Astrocyte of the cerebellum (primary cell): ENCODE results near the gene CPT1B.
A peak's percentile ranks its signal among the peaks of the same experiment; 100 is the strongest.
"Not testable (repeated sequence)": the region's sequence is repeated elsewhere in the genome, so short reads cannot be mapped to it uniquely, and the experiment has no call there.

Experiments
- DNase-seq: peaks from one replicate; pipeline ENCODE4 v3.0.0-alpha.2; 2011; ENCODE audit warnings: low read depth
- H3K4me3 ChIP-seq: 2 replicates; pipeline ENCODE4 v1.5.1; 2011; ENCODE audit warnings: mild to moderate bottlenecking, low read depth, low read length, moderate library complexity
- CTCF ChIP-seq: IDR thresholded peaks from 2 replicates; pipeline ENCODE4 v1.5.1; 2012; ENCODE audit warnings: low read length, low read depth, moderate library complexity, mild to moderate bottlenecking; ENCODE audit errors: missing control alignments
- in situ Hi-C: cut with HindIII; loops from 2 replicates; pipeline ENCODE4 v1.10.0; 2017; ENCODE audit warnings: low sequenced_read_pairs

Gene CPT1B

DNA sequence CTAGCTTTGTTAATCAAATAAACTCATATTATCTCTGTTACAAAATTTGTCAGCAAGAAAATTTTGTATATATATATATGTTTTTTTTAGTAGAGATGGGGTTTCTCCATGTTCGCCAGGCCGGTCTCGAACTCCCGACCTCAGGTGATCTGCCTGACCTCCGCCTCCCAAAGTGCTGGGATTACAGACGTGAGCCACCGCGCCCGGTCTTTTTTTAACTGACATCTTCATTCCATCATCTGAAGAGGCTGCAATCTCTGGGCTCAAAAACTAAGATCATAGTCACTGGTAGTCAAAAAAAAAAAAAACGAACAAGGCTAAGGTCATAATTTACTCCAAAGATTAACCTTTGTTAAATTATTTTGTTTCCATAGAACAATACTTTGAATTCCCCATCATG, 37.8 kb downstream of the CPT1B start:
- no peak overlapping the region for H3K4me3 ChIP-seq
- no peak for TF ChIP-seq CTCF
- in situ Hi-C loops = no loop called here
- DNase-seq = no peak

- H3K4me3 ChIP-seq = no peak overlapping the region
Observed at GRCh38 chr22:50537765-50538164, 40.5 kb downstream of the CPT1B start.

GRCh38 chr22:50536226-50536625, 42.0 kb downstream of the CPT1B start:
- DNase-seq = no peak
- no peak for TF ChIP-seq CTCF
- in situ Hi-C loops = no loop called here
- no peak overlapping the region for H3K4me3 ChIP-seq

More at GRCh38 chr22:50537765-50538164, 40.5 kb downstream of the CPT1B start:
- TF ChIP-seq CTCF = no peak
- in situ Hi-C loops = no loop called here
- no peak for DNase-seq

- in situ Hi-C loops = no loop called here
- TF ChIP-seq CTCF = no peak
- no peak for DNase-seq
- no peak overlapping the region for H3K4me3 ChIP-seq
Observed at GRCh38 chr22:50535113-50535512, 43.1 kb downstream of the CPT1B start.

DNA sequence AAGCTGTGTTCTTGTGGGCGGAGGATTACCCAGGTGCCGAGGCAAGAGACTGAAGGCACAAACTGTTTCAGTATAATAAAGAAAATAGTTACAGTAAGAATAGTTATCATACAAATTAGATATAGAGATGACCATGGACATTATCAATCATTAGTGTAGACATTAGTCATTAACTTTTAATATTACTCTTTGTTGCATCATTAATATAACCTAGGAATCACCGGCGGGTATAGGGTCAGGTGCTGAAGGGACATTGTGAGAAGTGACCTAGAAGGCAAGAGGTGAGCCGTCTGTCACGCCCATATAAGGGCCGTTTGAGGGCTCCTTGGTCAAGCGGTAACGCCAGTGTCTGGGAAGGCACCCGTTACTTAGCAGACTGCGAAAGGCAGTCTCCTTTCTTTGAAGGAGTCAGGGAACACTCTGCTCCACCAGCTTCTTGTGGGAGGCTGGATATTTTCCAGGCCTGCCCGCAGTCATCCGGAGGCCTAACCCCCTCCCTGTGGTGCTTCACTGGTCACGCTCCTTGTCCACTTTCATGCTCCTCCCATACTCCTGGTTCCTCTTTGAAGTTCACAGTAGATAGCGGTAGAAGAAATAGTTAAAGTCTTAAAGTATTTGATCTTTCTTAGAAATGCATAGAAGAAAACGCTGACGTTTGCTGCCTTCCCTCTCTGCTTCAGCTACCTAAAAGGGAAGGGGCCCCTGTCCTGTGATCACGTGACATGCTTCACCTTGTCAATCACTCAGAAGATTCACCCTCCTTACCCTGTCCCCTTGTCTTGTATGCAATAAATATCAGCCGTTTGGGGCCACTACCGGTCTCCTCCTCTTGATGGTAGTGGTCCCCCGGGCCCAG, 44.1 kb downstream of the CPT1B start:
- in situ Hi-C loops, H3K4me3 ChIP-seq: not testable (repeated sequence)
- DNase-seq = peak; percentile 23

DNA sequence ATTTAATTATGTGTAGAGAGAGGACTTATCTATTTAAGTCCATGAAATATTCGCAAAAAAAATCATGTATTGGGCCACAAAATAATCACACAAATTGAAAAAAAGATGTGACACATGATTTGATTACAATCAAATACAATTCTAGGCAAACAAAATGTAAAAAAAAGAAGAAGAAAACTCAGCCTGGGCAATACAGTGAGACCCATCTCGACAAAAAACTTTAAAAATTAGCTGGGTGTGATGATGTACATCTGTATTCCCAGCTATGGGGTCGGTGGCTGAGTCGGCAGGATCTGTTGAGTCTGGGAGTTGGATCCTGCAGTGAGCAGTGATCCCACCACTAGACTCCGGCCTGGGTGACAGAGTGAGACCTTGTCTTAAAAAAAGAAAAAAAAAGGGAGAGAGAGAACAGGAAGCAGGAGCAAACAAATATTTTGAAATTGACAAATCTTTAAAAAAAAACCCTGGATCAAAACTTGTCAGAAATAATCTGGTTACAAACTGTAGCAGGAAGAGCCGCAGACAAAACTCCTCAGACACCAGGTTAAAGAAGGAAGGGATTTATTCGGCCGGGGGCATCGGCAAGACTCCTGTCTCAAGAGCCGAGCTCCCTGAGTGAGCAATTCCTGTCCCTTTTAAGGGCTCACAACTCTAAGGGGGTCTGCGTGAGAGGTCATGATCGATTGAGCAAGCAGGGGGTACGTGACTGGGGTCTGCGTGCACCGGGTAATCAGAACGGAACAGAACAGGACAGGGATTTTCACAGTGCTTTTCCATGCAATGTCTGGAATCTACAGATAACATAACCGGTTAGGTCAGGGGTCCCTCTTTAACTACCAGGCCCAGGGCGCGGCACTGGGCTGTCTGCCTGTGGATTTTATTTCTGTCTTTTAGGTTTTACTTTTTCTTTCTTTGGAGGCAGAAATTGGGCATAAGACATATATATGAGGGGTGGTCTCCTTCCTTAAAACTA, 45.1 kb downstream of the CPT1B start:
- DNase-seq = no peak
- TF ChIP-seq CTCF = no peak
- no peak overlapping the region for H3K4me3 ChIP-seq
- in situ Hi-C loops = no loop called here
